ENCODE results near the gene NDRG2. TPM values are rescaled to one million over a fixed set of nuclear protein-coding genes. Genes with fewer than 3 reads are reported as not detected.

Gene NDRG2
- total RNA-seq, 1 experiment from 2014 or later = 18.9 TPM

GRCh38 chr14:21003788-21004346, 21.0 kb downstream of the NDRG2 start:
- Histone ChIP-seq H3K79me2 (ENCODE audit: insufficient read depth, low read length) (no peaks in the 10 kb centered on the region), H3K27ac (ENCODE audit: low read depth, low read length) (no peak overlapping the region), H3K4me2 (ENCODE audit: low read length) (no peak overlapping the region), H3K4me3 (replicated peaks in 1 of 2; ENCODE audit: low read depth in 1 of 2, low read length in 2 of 2) (no peak overlapping the region), H3K27me3 (ENCODE audit: insufficient read depth, low read length) (no peaks in the 10 kb centered on the region), H3K9me2 (ENCODE audit: insufficient read depth) (no peaks in the 10 kb centered on the region), H3K4me1 (ENCODE audit: control insufficient read depth in 1 of 2, insufficient read depth in 2 of 2, low read length in 2 of 2) (peaks cover 4 to 10% of the 10 kb centered on the region in 2 experiments; a peak in 3 of 4 replicates), H3K9ac (ENCODE audit: low read length) (no peak overlapping the region), H4K20me1 (ENCODE audit: insufficient read depth) (no peaks in the 10 kb centered on the region), H3K36me3 (ENCODE audit: control insufficient read depth in 1 of 2, insufficient read depth in 2 of 2, low read length in 2 of 2) (no peaks in the 10 kb centered on the region), H2AFZ (ENCODE audit: low read depth, low read length, poor library complexity, severe bottlenecking) (no peak overlapping the region), H3K9me3 (ENCODE audit: control insufficient read depth in 1 of 2, insufficient read depth in 1 of 2, low read depth in 1 of 2, low read length in 2 of 2) (no peaks in the 10 kb centered on the region)
- ChIA-PET CTCF (interaction anchor here (1.8 to 2.9 kb wide), 3 partner anchors 11 to 146 kb away, joined by 4 to 53 read pairs (median 8); no protein-coding TSS in a partner anchor), RAD21 (ENCODE audit: low non-redundant PET in 1 of 2, low total read pairs in 2 of 2, uncharacterized antibody in 2 of 2, unreplicated experiment in 2 of 2) (no interaction called here), POLR2A (no interaction called here)
- intact Hi-C loops (cut with micrococcal nuclease) = no loop called here
- DNase-seq (ENCODE audit: low read depth, low spot score) (no peak), ATAC-seq (no peak)
- TF ChIP-seq JUND (IDR thresholded peaks at IDR 0.05) = no peak
- no peak for TF ChIP-seq RAD21 (IDR thresholded peaks at IDR 0.05; ENCODE audit: low read depth)
- TF ChIP-seq POLR2AphosphoS5 (IDR thresholded peaks at IDR 0.05; ENCODE audit: low read depth, low read length) = no peak
- no peak for TF ChIP-seq ATF3 (IDR thresholded peaks at IDR 0.05)
- no peak for TF ChIP-seq CTCF (IDR thresholded peaks at IDR 0.05 in 2 of 3, conservative IDR thresholded peaks at IDR 0.05 in 1 of 3; ENCODE audit: borderline replicate concordance in 1 of 3, insufficient read depth in 1 of 3, low read depth in 2 of 3, low read length in 2 of 3)
- no peak for TF ChIP-seq ZBTB33 (IDR thresholded peaks at IDR 0.05; ENCODE audit: extremely low read depth, insufficient replicate concordance, low read length)
- TF ChIP-seq SP1 (IDR thresholded peaks at IDR 0.05; ENCODE audit: low read depth) = no peak
- no peak for TF ChIP-seq FOSL1 (IDR thresholded peaks at IDR 0.05; ENCODE audit: low read depth)
- TF ChIP-seq SIN3A (IDR thresholded peaks at IDR 0.05; ENCODE audit: low read depth) = no peak
- TF ChIP-seq POLR2A (IDR thresholded peaks at IDR 0.05; ENCODE audit: borderline replicate concordance, extremely low read depth, insufficient read depth, insufficient read length) = no peak
- no peak for TF ChIP-seq CBX3 (IDR thresholded peaks at IDR 0.05; ENCODE audit: low read depth)
- no peak for TF ChIP-seq ELF1 (IDR thresholded peaks at IDR 0.05; ENCODE audit: borderline replicate concordance, low read depth)
- no peak for TF ChIP-seq MAX (IDR thresholded peaks at IDR 0.05)
- BruUV-seq (replicated peaks) = no TSS peak

Measured in HCT116 (cell line).